Measurements from ENCODE around the gene SOX21.

The SOX21 gene

GRCh38 chr13:94674609-94675348 lies 37.6 kb downstream of the SOX21 start:
- DNase-seq = peak; percentile 75

- DNase-seq = no peak
Observed at GRCh38 chr13:94673851-94674250, 38.5 kb downstream of the SOX21 start.

GRCh38 chr13:94672400-94672799 lies 39.9 kb downstream of the SOX21 start:
- DNase-seq = no peak

GRCh38 chr13:94667190-94667589 lies 45.2 kb downstream of the SOX21 start:
- DNase-seq = no peak

- DNase-seq = no peak
Observed at GRCh38 chr13:94666065-94666464, 46.3 kb downstream of the SOX21 start.

- DNase-seq = no peak
Observed at GRCh38 chr13:94664889-94665288, 47.5 kb downstream of the SOX21 start.

GRCh38 chr13:94662274-94662945 lies 49.9 kb downstream of the SOX21 start:
- DNase-seq = no peak

GRCh38 chr13:94661406-94661805 lies 50.9 kb downstream of the SOX21 start:
- no peak for DNase-seq

GRCh38 chr13:94660695-94661326 lies 51.5 kb downstream of the SOX21 start:
- peak; percentile 97 for DNase-seq

Measured in SHP77 treated with DMSO at 0.1 percent for 48 hours (cell line).